Breast epithelium (tissue), 3 donors: ENCODE data around the gene MYH7.

Source experiments
- CTCF ChIP-seq, 3 donors: fragments of 450-650 bp; IDR thresholded peaks; one replicate each; pipeline ENCODE4 v1.5.1; 2016 to 2017; ENCODE audit warnings: antibody characterized with exemption in 3 of 3, mild to moderate bottlenecking in 3 of 3, moderate library complexity in 3 of 3
- POLR2A ChIP-seq: fragments of 450-650 bp; IDR thresholded peaks from one replicate; pipeline ENCODE4 v1.6.1; 2016; ENCODE audit warnings: antibody characterized with exemption, mild to moderate bottlenecking, moderate library complexity
- POLR2AphosphoS5 ChIP-seq, 3 donors: sonication (generic); formaldehyde crosslinking; IDR thresholded peaks; one replicate each; pipeline ENCODE4 v1.6.1; 2017; ENCODE audit warnings: antibody characterized with exemption in 3 of 3

GRCh38 chr14:23481979-23482822 is 46.7 kb upstream of the MYH7 start:
- TF ChIP-seq CTCF (IDR thresholded peaks at IDR 0.05) (no peak), POLR2A (no peak), POLR2AphosphoS5 (IDR thresholded peaks at IDR 0.05) (no peak)
